NT2/D1 (cell line): ENCODE data around the gene MGA.

Experiments
- YY1 ChIP-seq: IDR thresholded peaks from 2 replicates; pipeline ENCODE4 v1.6.1; 2011; ENCODE audit not compliant: insufficient read length, insufficient read depth
- ZNF274 ChIP-seq: IDR thresholded peaks from 2 replicates; pipeline ENCODE4 v1.6.1; 2011; ENCODE audit warnings: mild to moderate bottlenecking, low read depth, low read length

GRCh38 chr15:41653760-41654159, 6.4 kb upstream of the MGA start:
- no peak for TF ChIP-seq ZNF274
- TF ChIP-seq YY1 = no peak
